ENCODE results near the gene BTBD18. TPM values are rescaled to one million over a fixed set of nuclear protein-coding genes. Genes with fewer than 3 reads are reported as not detected.

BTBD18 gene
- total and polyA plus RNA-seq, 2 of the 13 experiments (the other 11 are each of a cell fraction or from before 2014, with no cell fraction given), result not detected

GRCh38 chr11:57729479-57729878 is 22.1 kb downstream of the BTBD18 start:
- no peak for ATAC-seq
- Histone ChIP-seq H3K9me3 (ENCODE audit: low read length) (no peaks in the 10 kb centered on the region), H4K20me1 (ENCODE audit: insufficient read depth, low read length) (peaks cover 3% of the 10 kb centered on the region; the same call in 1 of the 2 replicates), H3K9ac (ENCODE audit: insufficient read depth, low read depth, low read length) (no peak overlapping the region), H3K79me2 (ENCODE audit: insufficient read depth, low read length) (peaks cover 52% of the 10 kb centered on the region), H3K4me1 (ENCODE audit: insufficient read depth, low read length) (no peaks in the 10 kb centered on the region), H3K4me2 (ENCODE audit: low read depth, low read length) (no peak overlapping the region), H3K27ac (ENCODE audit: extremely low read length, insufficient read depth, low read length) (no peak overlapping the region), H3K4me3 (replicated peaks in 1 of 3; ENCODE audit: insufficient read depth in 1 of 3, low read depth in 2 of 3, low read length in 3 of 3) (no peak overlapping the region), H3K36me3 (replicated peaks in 1 of 2; ENCODE audit: control insufficient read depth in 1 of 2, insufficient read depth in 2 of 2, low read length in 2 of 2) (peaks cover 6 to 12% of the 10 kb centered on the region in 2 experiments; a peak in 4 of 5 replicates), H3K27me3 (ENCODE audit: control insufficient read depth in 1 of 2, insufficient read depth in 2 of 2, low read length in 2 of 2) (no peaks in the 10 kb centered on the region), H2AFZ (ENCODE audit: low read length) (no peak overlapping the region)
- WGBS (ENCODE audit: low lambda C conversion rate), result 98% methylated on average over 7 of the region's 7 CpGs
- no TSS peak for BruUV-seq (replicated peaks)
- POLR2A ChIA-PET, result no interaction called here
- CTCF ChIA-PET (ENCODE audit: low intra/inter-chr PET ratio, low total read pairs), result no interaction called here
- intact Hi-C loops (cut with micrococcal nuclease; ENCODE audit: unreplicated experiment), result no loop called here
- TF ChIP-seq THAP7 (CRISPR knock-in tag; IDR thresholded peaks at IDR 0.05), result no peak
- TF ChIP-seq ZBTB34 (CRISPR knock-in tag; IDR thresholded peaks at IDR 0.05), result no peak
- no peak for TF ChIP-seq GFI1 (CRISPR knock-in tag; IDR thresholded peaks at IDR 0.05; ENCODE audit: borderline replicate concordance)
- no peak for TF ChIP-seq ZNF367 (CRISPR knock-in tag; IDR thresholded peaks at IDR 0.05; ENCODE audit: borderline replicate concordance)
- no peak for TF ChIP-seq ZIK1 (CRISPR knock-in tag; IDR thresholded peaks at IDR 0.05; ENCODE audit: borderline replicate concordance, low read depth)
- no peak for TF ChIP-seq YEATS2 (CRISPR knock-in tag; IDR thresholded peaks at IDR 0.05; ENCODE audit: borderline replicate concordance)
- TF ChIP-seq ZNF33A (CRISPR knock-in tag; IDR thresholded peaks at IDR 0.05; ENCODE audit: borderline replicate concordance), result no peak
- no peak for TF ChIP-seq TARDBP (CRISPR knock-in tag; IDR thresholded peaks at IDR 0.05)
- TF ChIP-seq ZSCAN30 (CRISPR knock-in tag; IDR thresholded peaks at IDR 0.05), result no peak
- no peak for TF ChIP-seq TFE3 (CRISPR knock-in tag; IDR thresholded peaks at IDR 0.05)
- TF ChIP-seq GZF1 (CRISPR knock-in tag; IDR thresholded peaks at IDR 0.05), result no peak
- no peak for TF ChIP-seq WIZ (CRISPR knock-in tag; IDR thresholded peaks at IDR 0.05)
- no peak for DNase-seq (ENCODE audit: low spot score)
- in situ Hi-C loops (cut with HindIII; ENCODE audit: extremely low pct_ligation_motif_present, low pct_unique_long_range_greater_than_20kb), result no loop called here
- FAIRE-seq, result no peak

Measured in HepG2 (cell line).